ENCODE results near the gene MRPL58. TPM values are rescaled to one million over a fixed set of nuclear protein-coding genes. Genes with fewer than 3 reads are reported as not detected.

The MRPL58 gene
- total and polyA plus RNA-seq, 10 of the 15 experiments (the other 5 are each of a cell fraction or from before 2014, with no cell fraction given), result 23.0 to 64.3 (median 51.9) TPM

- ATAC-seq (no peak), DNase-seq (ENCODE audit: low read depth, low spot score) (no peak), FAIRE-seq (no peak)
- Histone ChIP-seq H3K4me3 (no peak overlapping the region), H2AFZ (ENCODE audit: control insufficient read depth, low read depth, low read length) (no peak overlapping the region), H3K9ac (ENCODE audit: control insufficient read depth, insufficient read depth, low read length) (no peak overlapping the region), H3K79me2 (ENCODE audit: control insufficient read depth, insufficient read depth, low read length) (no peaks in the 10 kb centered on the region), H3K27me3 (replicated peaks in 1 of 2; ENCODE audit: control insufficient read depth in 2 of 2, insufficient read depth in 2 of 2, low read length in 1 of 2) (no peaks in the 10 kb centered on the region), H4K20me1 (ENCODE audit: control insufficient read depth, insufficient read depth) (no peaks in the 10 kb centered on the region), H3K36me3 (ENCODE audit: control insufficient read depth in 2 of 2, insufficient read depth in 2 of 2, low read length in 1 of 2) (no peaks in the 10 kb centered on the region), H3K27ac (ENCODE audit: control insufficient read depth, insufficient read depth) (no peak overlapping the region), H3K4me1 (ENCODE audit: control insufficient read depth, insufficient read depth, low read length) (no peaks in the 10 kb centered on the region), H3K9me3 (replicated peaks; ENCODE audit: control insufficient read depth, insufficient read depth, low read length) (no peaks in the 10 kb centered on the region), H3K4me2 (ENCODE audit: control insufficient read depth, insufficient read depth) (no peak overlapping the region)
- no TSS peak for BruUV-seq (replicated peaks)
- ChIA-PET CTCF (interaction anchor here (1.6 to 4.4 kb wide), 2 partner anchors 16 to 35 kb away, joined by 4 to 21 read pairs; no protein-coding TSS in a partner anchor), RAD21 (ENCODE audit: unreplicated experiment) (no interaction called here), POLR2A (interaction anchor here (0.7 kb wide), 1 partner anchor 10 kb away, joined by 4 read pairs; no protein-coding TSS in a partner anchor), SMC1A (ENCODE audit: uncharacterized antibody, unreplicated experiment) (interaction anchor here (1.1 to 1.7 kb wide), 2 partner anchors 9 to 17 kb away, joined by 3 to 4 read pairs; partner anchors contain the start of genes CDR2L and MRPL58)
- intact Hi-C loops (cut with micrococcal nuclease; ENCODE audit: unreplicated experiment), result no loop called here
- no peak for TF ChIP-seq ATF7 (IDR thresholded peaks at IDR 0.05; ENCODE audit: low read depth)
- no peak for TF ChIP-seq PAX5 (IDR thresholded peaks at IDR 0.05; ENCODE audit: borderline replicate concordance, low read depth, low read length)
- TF ChIP-seq PAX8 (IDR thresholded peaks at IDR 0.05), result no peak
- no peak for TF ChIP-seq ZNF24 (IDR thresholded peaks at IDR 0.05)
- no peak for TF ChIP-seq MEF2A (IDR thresholded peaks at IDR 0.05; ENCODE audit: insufficient read depth, low read depth, low read length)
- TF ChIP-seq BCL3 (IDR thresholded peaks at IDR 0.05; ENCODE audit: borderline replicate concordance, insufficient read depth, low read depth, low read length, poor library complexity, severe bottlenecking), result no peak
- in situ Hi-C loops (cut with MboI), result no loop called here
- WGBS (ENCODE audit: insufficient coverage, insufficient replicate concordance, low lambda C conversion rate, missing lambda C conversion rate), result 24% methylated on average over 5 of the region's 5 CpGs
Observed at GRCh38 chr17:74995847-74996246, 16.6 kb upstream of the MRPL58 start.

All from GM12878 (cell line).